Heart left ventricle (tissue), 13 donors: Measurements from ENCODE around the gene MARCHF3.

Experiments
- POLR2A ChIP-seq, 2 donors: fragments of 450-650 bp; IDR thresholded peaks; one replicate each; pipeline ENCODE4 v1.6.1; 2017; ENCODE audit warnings: antibody characterized with exemption in 2 of 2, mild to moderate bottlenecking in 2 of 2, moderate library complexity in 2 of 2
- TF ChIP-seq, protein P1 (sequence below), 12 donors: fragments of 200-600 bp; sonication (generic) in 4 of 12; IDR thresholded peaks; one replicate each; pipeline versions ENCODE4 v1.5.0 to v1.8.0; 2018 to 2022; ENCODE audit warnings: antibody characterized with exemption in 12 of 12, mild to moderate bottlenecking in 5 of 12
- donor health status: ischemic (EF 13 %, LVEDD 7.1; RV severe dilation, severe dysfunction).
- donor health status: DM: no; HTN: yes; CAD: no.
- donor health status: DM: no; HTN: no; CAD: no.
- donor health status: ischemic (EF 25% LVEDD 6.9; RV normal size, moderate dysfunction).
- donor health status: ischemic (EF 25% LVEDD 5.7; RV mildly dilated, moderate dysfunction).
- donor health status: ischemic (EF 35%, LVEDD 5.7; RV mildly dilated, moderate dysfunction).
- donor health status: nonischemic (EF 11% LVEDD 7.7; RV severe dilation, severe dysfunction).
- donor health status: DM: yes; HTN: yes; CAD: no.
- donor health status: PGD.
- donor health status: ischemic (EF 29% LVEDD 5.4; RV normal size, mild dysfunction).
- donor health status: nonischemic (EF 23%, LVEDD 6.1; RV moderate dilation, normal function).

DNA sequence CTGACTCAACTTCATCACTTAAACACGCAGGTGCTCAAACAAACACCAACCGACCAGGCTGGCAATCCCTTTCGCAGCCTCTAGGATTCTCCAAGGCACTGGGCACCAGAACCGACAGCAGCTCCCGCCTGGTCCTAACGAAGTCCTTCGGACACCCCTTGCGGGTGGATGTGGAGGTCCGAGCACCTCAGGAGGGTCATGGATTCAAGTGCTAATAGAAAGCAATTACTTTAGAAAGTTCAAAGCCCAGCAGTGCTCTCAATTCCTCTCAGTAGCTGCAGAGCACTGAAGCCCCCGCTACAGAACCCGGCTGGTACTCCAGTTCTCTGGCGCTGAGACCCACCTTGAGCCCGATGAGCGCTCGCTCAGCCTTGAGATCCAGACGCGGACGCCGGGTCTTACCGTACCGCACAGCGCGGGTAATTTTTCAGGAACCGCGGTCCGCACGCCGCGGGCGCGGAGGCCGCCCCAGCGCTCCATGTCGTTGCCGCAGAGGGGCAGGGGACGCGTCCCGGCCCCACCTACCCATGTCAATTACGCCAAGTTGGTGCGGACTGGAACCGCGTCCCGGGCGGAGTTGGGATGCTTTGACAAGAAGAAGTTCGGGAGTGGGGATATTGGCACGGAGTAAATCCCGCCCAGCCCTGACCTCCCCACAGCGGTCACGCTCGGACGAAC, 638 bp downstream of the MARCHF3 start:
- TF ChIP-seq, protein P1, sequence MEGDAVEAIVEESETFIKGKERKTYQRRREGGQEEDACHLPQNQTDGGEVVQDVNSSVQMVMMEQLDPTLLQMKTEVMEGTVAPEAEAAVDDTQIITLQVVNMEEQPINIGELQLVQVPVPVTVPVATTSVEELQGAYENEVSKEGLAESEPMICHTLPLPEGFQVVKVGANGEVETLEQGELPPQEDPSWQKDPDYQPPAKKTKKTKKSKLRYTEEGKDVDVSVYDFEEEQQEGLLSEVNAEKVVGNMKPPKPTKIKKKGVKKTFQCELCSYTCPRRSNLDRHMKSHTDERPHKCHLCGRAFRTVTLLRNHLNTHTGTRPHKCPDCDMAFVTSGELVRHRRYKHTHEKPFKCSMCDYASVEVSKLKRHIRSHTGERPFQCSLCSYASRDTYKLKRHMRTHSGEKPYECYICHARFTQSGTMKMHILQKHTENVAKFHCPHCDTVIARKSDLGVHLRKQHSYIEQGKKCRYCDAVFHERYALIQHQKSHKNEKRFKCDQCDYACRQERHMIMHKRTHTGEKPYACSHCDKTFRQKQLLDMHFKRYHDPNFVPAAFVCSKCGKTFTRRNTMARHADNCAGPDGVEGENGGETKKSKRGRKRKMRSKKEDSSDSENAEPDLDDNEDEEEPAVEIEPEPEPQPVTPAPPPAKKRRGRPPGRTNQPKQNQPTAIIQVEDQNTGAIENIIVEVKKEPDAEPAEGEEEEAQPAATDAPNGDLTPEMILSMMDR (IDR thresholded peaks at IDR 0.05): peak in 10 of 12 donors; percentile 20 to 57 (median 33)
- TF ChIP-seq POLR2A (IDR thresholded peaks at IDR 0.05): no peak
